Gastrocnemius medialis (tissue), 4 donors: Measurements from ENCODE around the gene MRLN.

Experiments
- POLR2A ChIP-seq, 2 donors: fragments of 450-650 bp; IDR thresholded peaks; one replicate each; pipeline ENCODE4 v1.6.1; 2017; ENCODE audit warnings: antibody characterized with exemption in 2 of 2, mild to moderate bottlenecking in 2 of 2, moderate library complexity in 2 of 2
- TF ChIP-seq, protein P1 (sequence below), 5 experiments: fragments of 450-650 bp in 3 of 5; fragments of 200-600 bp in 2 of 5; sonication (generic) in 2 of 5; IDR thresholded peaks in 4 of 5; conservative IDR thresholded peaks in 1 of 5; 1 replicate in 4 of 5; 2 replicates in 1 of 5; pipeline ENCODE4 v1.5.1; 2016 to 2019; ENCODE audit warnings: antibody characterized with exemption in 5 of 5, mild to moderate bottlenecking in 3 of 5, moderate library complexity in 3 of 5

DNA sequence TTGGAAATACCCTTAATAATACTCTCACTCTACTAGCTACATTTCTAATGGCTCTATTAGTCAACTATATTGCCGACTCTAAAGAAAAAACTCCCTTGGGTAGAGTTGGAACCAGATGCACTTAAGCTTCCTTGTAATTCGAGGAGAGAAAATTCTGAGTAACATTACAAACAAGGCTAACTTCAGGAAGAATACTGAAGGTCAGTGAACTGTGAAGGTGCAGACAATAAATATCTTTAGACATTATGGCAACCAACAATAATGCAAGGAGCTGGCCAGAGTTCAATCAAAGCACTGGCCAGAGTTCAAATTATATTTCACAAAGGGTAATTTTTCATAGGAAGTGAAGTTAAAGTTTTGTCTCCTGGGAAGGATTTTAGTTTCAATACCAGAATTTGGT, 40.7 kb upstream of the MRLN start:
- TF ChIP-seq, protein P1, sequence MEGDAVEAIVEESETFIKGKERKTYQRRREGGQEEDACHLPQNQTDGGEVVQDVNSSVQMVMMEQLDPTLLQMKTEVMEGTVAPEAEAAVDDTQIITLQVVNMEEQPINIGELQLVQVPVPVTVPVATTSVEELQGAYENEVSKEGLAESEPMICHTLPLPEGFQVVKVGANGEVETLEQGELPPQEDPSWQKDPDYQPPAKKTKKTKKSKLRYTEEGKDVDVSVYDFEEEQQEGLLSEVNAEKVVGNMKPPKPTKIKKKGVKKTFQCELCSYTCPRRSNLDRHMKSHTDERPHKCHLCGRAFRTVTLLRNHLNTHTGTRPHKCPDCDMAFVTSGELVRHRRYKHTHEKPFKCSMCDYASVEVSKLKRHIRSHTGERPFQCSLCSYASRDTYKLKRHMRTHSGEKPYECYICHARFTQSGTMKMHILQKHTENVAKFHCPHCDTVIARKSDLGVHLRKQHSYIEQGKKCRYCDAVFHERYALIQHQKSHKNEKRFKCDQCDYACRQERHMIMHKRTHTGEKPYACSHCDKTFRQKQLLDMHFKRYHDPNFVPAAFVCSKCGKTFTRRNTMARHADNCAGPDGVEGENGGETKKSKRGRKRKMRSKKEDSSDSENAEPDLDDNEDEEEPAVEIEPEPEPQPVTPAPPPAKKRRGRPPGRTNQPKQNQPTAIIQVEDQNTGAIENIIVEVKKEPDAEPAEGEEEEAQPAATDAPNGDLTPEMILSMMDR (IDR thresholded peaks at IDR 0.05 in 4 of 5, conservative IDR thresholded peaks at IDR 0.05 in 1 of 5) = no peak
- TF ChIP-seq POLR2A (IDR thresholded peaks at IDR 0.05) = no peak
